GM23338 (cell line): ENCODE results near the gene UBXN7. TPM values are rescaled to one million over a fixed set of nuclear protein-coding genes. Genes with fewer than 3 reads are reported as not detected.

Source experiments
- ATAC-seq: fragments of 200-7000 bp; cut with Tn5 transposase; 3 replicates; pipeline ENCODE4 v1.9.1; 2020
- DNase-seq: peaks from one replicate; pipeline ENCODE4 v3.0.0-alpha.2; 2015; ENCODE audit warnings: low spot score
- H2AFZ ChIP-seq: fragments of 200-600 bp; sonication (generic); 2 replicates; pipeline ENCODE4 v1.8.0; 2016; ENCODE audit warnings: antibody characterized with exemption, mild to moderate bottlenecking, moderate library complexity
- H3F3A ChIP-seq: fragments of 200-600 bp; sonication (generic); replicated peaks from 2 replicates; pipeline ENCODE4 v1.8.0; 2017; ENCODE audit warnings: antibody characterized with exemption, mixed run types, low read depth
- H3K27ac ChIP-seq: fragments of 200-600 bp; sonication (generic); 2 replicates; pipeline ENCODE4 v1.6.1; 2016; ENCODE audit warnings: low read depth
- H3K27me3 ChIP-seq: fragments of 200-600 bp; sonication (generic); 2 replicates; pipeline ENCODE4 v1.8.0; 2016; ENCODE audit warnings: mild to moderate bottlenecking, mixed run types, moderate library complexity; ENCODE audit not compliant: insufficient read depth
- H3K36me3 ChIP-seq: fragments of 200-600 bp; sonication (generic); 2 replicates; pipeline ENCODE4 v1.8.0; 2016; ENCODE audit warnings: mild to moderate bottlenecking; ENCODE audit not compliant: insufficient read depth
- H3K4me1 ChIP-seq: fragments of 200-600 bp; sonication (generic); 2 replicates; pipeline ENCODE4 v1.8.0; 2016; ENCODE audit warnings: mild to moderate bottlenecking, moderate library complexity; ENCODE audit not compliant: insufficient read depth
- H3K4me2 ChIP-seq: fragments of 200-600 bp; sonication (generic); 2 replicates; pipeline ENCODE4 v1.7.1; 2017; ENCODE audit warnings: mixed run types
- H3K4me3 ChIP-seq: fragments of 200-600 bp; sonication (generic); 2 replicates; pipeline ENCODE4 v1.6.1; 2016; ENCODE audit warnings: mixed run types
- H3K79me2 ChIP-seq: fragments of 200-600 bp; sonication (generic); replicated peaks from 2 replicates; pipeline ENCODE4 v1.8.0; 2017; ENCODE audit warnings: mild to moderate bottlenecking; ENCODE audit not compliant: insufficient read depth
- H3K9me2 ChIP-seq: fragments of 200-600 bp; sonication (generic); 2 replicates; pipeline ENCODE4 v1.8.0; 2017; ENCODE audit not compliant: insufficient read depth
- H4K20me1 ChIP-seq: fragments of 200-600 bp; sonication (generic); replicated peaks from 2 replicates; pipeline ENCODE4 v1.8.0; 2017; ENCODE audit warnings: mild to moderate bottlenecking; ENCODE audit not compliant: insufficient read depth
- H3K27ac Mint-ChIP-seq: 2 replicates; pipeline ENCODE4 v1.8.0; 2020; ENCODE audit warnings: inconsistent platforms, mild to moderate bottlenecking, moderate library complexity, mixed read lengths
- H3K27me3 Mint-ChIP-seq: 3 replicates; pipeline ENCODE4 v1.8.0; 2022; ENCODE audit warnings: low read depth, mild to moderate bottlenecking, moderate library complexity, mixed read lengths, inconsistent platforms; ENCODE audit not compliant: insufficient read depth, poor library complexity
- H3K36me3 Mint-ChIP-seq: 3 replicates; pipeline ENCODE4 v1.8.0; 2021; ENCODE audit warnings: low read depth, mild to moderate bottlenecking, inconsistent platforms, moderate library complexity, mixed read lengths
- H3K4me1 Mint-ChIP-seq: 3 replicates; pipeline ENCODE4 v1.8.0; 2020; ENCODE audit warnings: mild to moderate bottlenecking, inconsistent platforms, mixed read lengths
- H3K4me3 Mint-ChIP-seq: 3 replicates; pipeline ENCODE4 v1.8.0; 2021; ENCODE audit warnings: moderate library complexity, mild to moderate bottlenecking, inconsistent platforms, mixed read lengths
- H3K9me3 Mint-ChIP-seq: 3 replicates; pipeline ENCODE4 v1.8.0; 2020; ENCODE audit warnings: moderate library complexity, mild to moderate bottlenecking, inconsistent platforms, mixed read lengths
- CREB1 ChIP-seq: fragments of 250-450 bp; sonication (Bioruptor Pico); IDR thresholded peaks from 2 replicates; pipeline ENCODE4 v1.5.0; 2020; ENCODE audit warnings: low read depth, mild to moderate bottlenecking, moderate library complexity
- ETS1 ChIP-seq: IDR thresholded peaks from 2 replicates; pipeline ENCODE4 v1.6.1; 2016; ENCODE audit warnings: antibody characterized with exemption
- EZH2 ChIP-seq: fragments of 200-600 bp; sonication (generic); IDR thresholded peaks from one replicate; pipeline ENCODE4 v1.8.0; 2017; ENCODE audit warnings: antibody characterized with exemption, mild to moderate bottlenecking, low read depth; ENCODE audit not compliant: unreplicated experiment
- EZH2phosphoT487 ChIP-seq: fragments of 200-600 bp; sonication (generic); IDR thresholded peaks from one replicate; pipeline ENCODE4 v1.8.1; 2018; ENCODE audit warnings: antibody characterized with exemption; ENCODE audit not compliant: unreplicated experiment
- JUNB ChIP-seq: IDR thresholded peaks from one replicate; pipeline ENCODE4 v1.6.1; 2016; ENCODE audit warnings: antibody characterized with exemption; ENCODE audit not compliant: unreplicated experiment
- NANOG ChIP-seq: IDR thresholded peaks from 2 replicates; pipeline ENCODE4 v1.6.1; 2016; ENCODE audit warnings: antibody characterized with exemption, borderline replicate concordance
- POLR2AphosphoS5 ChIP-seq: IDR thresholded peaks from 2 replicates; pipeline ENCODE4 v1.6.1; 2016; ENCODE audit warnings: antibody characterized with exemption, low read depth
- STAT1 ChIP-seq: IDR thresholded peaks from one replicate; pipeline ENCODE4 v1.6.1; 2016; ENCODE audit warnings: antibody characterized with exemption; ENCODE audit not compliant: unreplicated experiment
- ZNF114 ChIP-seq: fragments of 250-450 bp; sonication (Bioruptor Pico); IDR thresholded peaks from 2 replicates; pipeline ENCODE4 v1.5.0; 2020; ENCODE audit warnings: mild to moderate bottlenecking, moderate library complexity
- ZNF331 ChIP-seq: fragments of 250-450 bp; sonication (Bioruptor Pico); IDR thresholded peaks from 2 replicates; pipeline ENCODE4 v1.5.0; 2020; ENCODE audit warnings: low read depth, mild to moderate bottlenecking, moderate library complexity
- ZNF462 ChIP-seq: fragments of 250-450 bp; sonication (Bioruptor Pico); IDR thresholded peaks from 2 replicates; pipeline ENCODE4 v1.5.0; 2020; ENCODE audit warnings: mild to moderate bottlenecking, moderate library complexity
- polyA plus RNA-seq: library from polyadenylated mRNA; unstranded; fragments of >200 nt; fragmentation: Nextera tagmentation; extraction: Ambion mirVana; gene quantifications from 2 replicates; pipeline ENCODE4 v1.2.1, GENCODE V29; 2016
- total RNA-seq: library from RNA; depleted of rRNA; stranded (reverse); fragments of >200 nt; shearing (Covaris generic); gene quantifications from 2 replicates; pipeline ENCODE4 v1.2.3, GENCODE V29; 2014
- TF ChIP-seq, protein P1 (sequence below): IDR thresholded peaks from one replicate; pipeline ENCODE4 v1.6.1; 2018; ENCODE audit warnings: antibody characterized with exemption; ENCODE audit not compliant: unreplicated experiment
- TF ChIP-seq, protein P2 (sequence below), 2 experiments: fragments of 200-600 bp in 1 of 2; sonication (generic) in 1 of 2; conservative IDR thresholded peaks; 2 replicates each; pipeline versions ENCODE4 v1.5.1 to v1.6.1; 2016 to 2017; ENCODE audit warnings: antibody characterized with exemption in 2 of 2, low read depth in 2 of 2, mild to moderate bottlenecking in 2 of 2, moderate library complexity in 1 of 2

UBXN7 gene
- total and polyA plus RNA-seq, 2 experiments from 2014 or later = 37.9 to 46.2 TPM

DNA sequence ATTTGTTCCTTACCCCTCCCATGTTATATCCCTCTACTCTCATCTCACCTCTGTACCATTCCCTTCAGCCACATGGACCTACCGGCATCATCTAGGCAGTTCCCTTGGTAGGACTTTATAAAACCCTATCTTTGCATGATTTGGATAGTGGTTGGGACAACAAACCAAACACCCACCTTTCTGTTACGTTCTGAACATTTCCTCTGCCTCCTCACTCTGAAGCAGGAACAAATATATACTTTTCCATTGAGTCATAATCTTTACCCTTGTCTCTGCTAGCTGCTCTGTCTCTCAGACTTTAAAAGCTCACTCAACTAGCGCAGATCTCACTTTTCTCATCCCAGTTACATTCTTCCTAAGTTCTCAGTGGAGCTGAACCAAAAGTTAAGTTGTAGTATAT, 17.8 kb downstream of the UBXN7 start:
- Mint-ChIP-seq H3K4me3 (no peak overlapping the region), H3K9me3 (peaks cover 9% of the 10 kb centered on the region), H3K27ac (no peak overlapping the region), H3K4me1 (peaks cover 12% of the 10 kb centered on the region), H3K27me3 (peaks cover 1% of the 10 kb centered on the region), H3K36me3 (peaks cover 15% of the 10 kb centered on the region)
- Histone ChIP-seq H3K27ac (no peak overlapping the region), H3K9me2 (no peaks in the 10 kb centered on the region), H4K20me1 (peaks cover 51% of the 10 kb centered on the region; the same call in 1 of the 2 replicates), H3K4me3 (no peak overlapping the region), H3K4me2 (no peak overlapping the region), H3K4me1 (peaks cover 3% of the 10 kb centered on the region; the same call in 1 of the 2 replicates), H3K36me3 (no peaks in the 10 kb centered on the region), H3K79me2 (peaks cover 100% of the 10 kb centered on the region), H3K27me3 (no peaks in the 10 kb centered on the region), H3F3A (no peaks in the 10 kb centered on the region), H2AFZ (no peak overlapping the region)
- no peak for TF ChIP-seq EZH2
- no peak for TF ChIP-seq POLR2AphosphoS5
- no peak for TF ChIP-seq EZH2phosphoT487
- TF ChIP-seq JUNB = no peak
- TF ChIP-seq, protein P1, sequence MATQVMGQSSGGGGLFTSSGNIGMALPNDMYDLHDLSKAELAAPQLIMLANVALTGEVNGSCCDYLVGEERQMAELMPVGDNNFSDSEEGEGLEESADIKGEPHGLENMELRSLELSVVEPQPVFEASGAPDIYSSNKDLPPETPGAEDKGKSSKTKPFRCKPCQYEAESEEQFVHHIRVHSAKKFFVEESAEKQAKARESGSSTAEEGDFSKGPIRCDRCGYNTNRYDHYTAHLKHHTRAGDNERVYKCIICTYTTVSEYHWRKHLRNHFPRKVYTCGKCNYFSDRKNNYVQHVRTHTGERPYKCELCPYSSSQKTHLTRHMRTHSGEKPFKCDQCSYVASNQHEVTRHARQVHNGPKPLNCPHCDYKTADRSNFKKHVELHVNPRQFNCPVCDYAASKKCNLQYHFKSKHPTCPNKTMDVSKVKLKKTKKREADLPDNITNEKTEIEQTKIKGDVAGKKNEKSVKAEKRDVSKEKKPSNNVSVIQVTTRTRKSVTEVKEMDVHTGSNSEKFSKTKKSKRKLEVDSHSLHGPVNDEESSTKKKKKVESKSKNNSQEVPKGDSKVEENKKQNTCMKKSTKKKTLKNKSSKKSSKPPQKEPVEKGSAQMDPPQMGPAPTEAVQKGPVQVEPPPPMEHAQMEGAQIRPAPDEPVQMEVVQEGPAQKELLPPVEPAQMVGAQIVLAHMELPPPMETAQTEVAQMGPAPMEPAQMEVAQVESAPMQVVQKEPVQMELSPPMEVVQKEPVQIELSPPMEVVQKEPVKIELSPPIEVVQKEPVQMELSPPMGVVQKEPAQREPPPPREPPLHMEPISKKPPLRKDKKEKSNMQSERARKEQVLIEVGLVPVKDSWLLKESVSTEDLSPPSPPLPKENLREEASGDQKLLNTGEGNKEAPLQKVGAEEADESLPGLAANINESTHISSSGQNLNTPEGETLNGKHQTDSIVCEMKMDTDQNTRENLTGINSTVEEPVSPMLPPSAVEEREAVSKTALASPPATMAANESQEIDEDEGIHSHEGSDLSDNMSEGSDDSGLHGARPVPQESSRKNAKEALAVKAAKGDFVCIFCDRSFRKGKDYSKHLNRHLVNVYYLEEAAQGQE = no peak
- TF ChIP-seq, protein P2, sequence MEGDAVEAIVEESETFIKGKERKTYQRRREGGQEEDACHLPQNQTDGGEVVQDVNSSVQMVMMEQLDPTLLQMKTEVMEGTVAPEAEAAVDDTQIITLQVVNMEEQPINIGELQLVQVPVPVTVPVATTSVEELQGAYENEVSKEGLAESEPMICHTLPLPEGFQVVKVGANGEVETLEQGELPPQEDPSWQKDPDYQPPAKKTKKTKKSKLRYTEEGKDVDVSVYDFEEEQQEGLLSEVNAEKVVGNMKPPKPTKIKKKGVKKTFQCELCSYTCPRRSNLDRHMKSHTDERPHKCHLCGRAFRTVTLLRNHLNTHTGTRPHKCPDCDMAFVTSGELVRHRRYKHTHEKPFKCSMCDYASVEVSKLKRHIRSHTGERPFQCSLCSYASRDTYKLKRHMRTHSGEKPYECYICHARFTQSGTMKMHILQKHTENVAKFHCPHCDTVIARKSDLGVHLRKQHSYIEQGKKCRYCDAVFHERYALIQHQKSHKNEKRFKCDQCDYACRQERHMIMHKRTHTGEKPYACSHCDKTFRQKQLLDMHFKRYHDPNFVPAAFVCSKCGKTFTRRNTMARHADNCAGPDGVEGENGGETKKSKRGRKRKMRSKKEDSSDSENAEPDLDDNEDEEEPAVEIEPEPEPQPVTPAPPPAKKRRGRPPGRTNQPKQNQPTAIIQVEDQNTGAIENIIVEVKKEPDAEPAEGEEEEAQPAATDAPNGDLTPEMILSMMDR (conservative IDR thresholded peaks at IDR 0.05; ENCODE audit: low read depth in 2 of 2) = no peak
- no peak for TF ChIP-seq CREB1 (CRISPR knock-in tag)
- no peak for TF ChIP-seq STAT1
- TF ChIP-seq ZNF114 (CRISPR knock-in tag) = no peak
- no peak for TF ChIP-seq ETS1
- TF ChIP-seq NANOG = no peak
- TF ChIP-seq ZNF331 (CRISPR knock-in tag) = no peak
- TF ChIP-seq ZNF462 (CRISPR knock-in tag) = no peak
- ATAC-seq (no peak), DNase-seq (no peak)
